Left lung (tissue), 10 donors: Measurements from ENCODE around the gene DVL1. TPM values are rescaled to one million over a fixed set of nuclear protein-coding genes. Genes with fewer than 3 reads are reported as not detected.

Experiments
- ATAC-seq: fragments of 200-7000 bp; cut with Tn5 transposase; one replicate; pipeline ENCODE4 v1.9.1; 2020; ENCODE audit warnings: moderate library complexity
- DNase-seq, 4 donors: peaks; one replicate each; pipeline ENCODE4 v3.0.0-alpha.2; 2013 to 2020
- H3K27ac ChIP-seq, 2 donors: fragments of 200-600 bp; sonication (generic) in 1 of 2; one replicate each; pipeline versions ENCODE4 v1.5.0 to v1.8.0; 2020 to 2021
- H3K27me3 ChIP-seq, 2 donors: fragments of 200-600 bp; sonication (generic) in 1 of 2; one replicate each; pipeline versions ENCODE4 v1.5.0 to v1.8.0; 2020 to 2021
- H3K36me3 ChIP-seq, 2 donors: fragments of 200-600 bp; sonication (generic) in 1 of 2; one replicate each; pipeline versions ENCODE4 v1.5.0 to v1.8.0; 2020 to 2021
- H3K4me1 ChIP-seq, 2 donors: fragments of 200-600 bp; one replicate each; pipeline ENCODE4 v1.8.0; 2021
- H3K4me3 ChIP-seq, 2 donors: fragments of 200-600 bp; sonication (generic) in 1 of 2; one replicate each; pipeline versions ENCODE4 v1.5.0 to v1.8.0; 2020 to 2021; ENCODE audit warnings: mild to moderate bottlenecking in 1 of 2
- H3K9me3 ChIP-seq, 2 donors: fragments of 200-600 bp; sonication (generic) in 1 of 2; one replicate each; pipeline versions ENCODE4 v1.5.0 to v1.8.0; 2020 to 2021
- CTCF ChIP-seq, 2 donors: fragments of 200-600 bp; sonication (generic) in 1 of 2; IDR thresholded peaks; one replicate each; pipeline versions ENCODE4 v1.5.0 to v1.8.0; 2021; ENCODE audit warnings: antibody characterized with exemption in 2 of 2
- intact Hi-C, 2 donors: fragments of 100-400 bp; cut with DNase I; formaldehyde crosslinking; loops; one replicate each; pipeline versions ENCODE4 v1.11.2 to v1.14.2; 2022
- polyA plus RNA-seq, 6 donors: library from polyadenylated mRNA; unstranded; fragments of 120-200 nt; gene quantifications; one replicate each; pipeline ENCODE4 v1.2.1, GENCODE V29; 2013; ENCODE audit not compliant: insufficient read length in 6 of 6
- total RNA-seq, 2 donors: library from RNA; stranded (reverse); fragmentation: NEBNext Ultra II Directional; extraction: Animal tissue kit (Norgen Biotek cat#: 25700); gene quantifications; one replicate each; pipeline ENCODE4 v1.2.1, GENCODE V29; 2021
- donor health status: DM: no; HTN: yes; CAD: no.
- donor health status: DM: no; HTN: no; CAD: no.

The DVL1 gene
- total and polyA plus RNA-seq, 8 donors, result 20.6 to 81.2 (median 30.4) TPM

DNA sequence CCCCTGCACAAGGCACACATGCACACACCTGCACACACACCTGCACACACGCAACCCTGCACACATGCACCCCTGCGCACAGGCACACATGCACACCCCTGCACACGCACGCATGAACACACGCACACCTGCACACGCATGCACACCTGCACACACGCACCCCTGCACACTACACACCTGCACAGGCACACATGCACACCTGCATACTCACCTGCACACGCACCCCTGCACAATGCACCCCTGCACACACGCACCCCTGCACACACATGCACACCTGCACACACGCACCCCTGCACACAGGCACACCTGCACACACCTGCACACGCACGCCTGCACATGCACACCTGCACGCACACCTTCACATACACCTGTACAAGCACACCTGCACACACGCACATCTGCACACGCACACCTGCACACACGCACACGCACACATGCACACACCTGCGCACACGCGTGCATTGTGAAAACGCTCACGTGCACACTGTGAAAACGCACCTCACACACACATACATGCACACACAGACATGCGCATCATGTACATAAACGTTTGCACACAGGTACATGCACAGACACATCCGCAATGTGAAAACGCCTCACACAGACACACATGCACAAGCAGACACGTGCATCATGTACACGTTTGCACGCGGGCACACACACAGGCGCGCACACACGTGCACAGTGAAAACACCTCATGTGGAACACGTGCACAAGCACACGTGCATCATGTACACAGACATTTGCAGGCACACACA lies 8.2 kb downstream of the DVL1 start:
- Histone ChIP-seq H3K36me3 (peaks cover 0 to 57% of the 10 kb centered on the region in 2 donors), H3K9me3 (no peaks in the 10 kb centered on the region), H3K27ac (no peak overlapping the region), H3K27me3 (no peaks in the 10 kb centered on the region), H3K4me3 (no peak overlapping the region), H3K4me1 (peaks cover 8 to 22% of the 10 kb centered on the region in 2 donors)
- intact Hi-C loops, result no loop called here
- TF ChIP-seq CTCF (IDR thresholded peaks at IDR 0.05), result no peak
- ATAC-seq, result no peak
- DNase-seq, result no peak

GRCh38 chr1:1340185-1340584 lies 9.0 kb downstream of the DVL1 start:
- Histone ChIP-seq H3K27me3 (no peaks in the 10 kb centered on the region), H3K4me3 (no peak overlapping the region), H3K36me3 (peaks cover 0 to 65% of the 10 kb centered on the region in 2 donors), H3K27ac (no peak overlapping the region), H3K9me3 (no peaks in the 10 kb centered on the region), H3K4me1 (peaks cover 1 to 14% of the 10 kb centered on the region in 2 donors)
- intact Hi-C loops, result no loop called here
- TF ChIP-seq CTCF (IDR thresholded peaks at IDR 0.05), result no peak
- ATAC-seq, result no peak
- no peak for DNase-seq

- no peak for TF ChIP-seq CTCF (IDR thresholded peaks at IDR 0.05)
- Histone ChIP-seq H3K27ac (no peak overlapping the region), H3K9me3 (no peaks in the 10 kb centered on the region), H3K27me3 (no peaks in the 10 kb centered on the region), H3K4me1 (no peaks in the 10 kb centered on the region), H3K36me3 (peaks cover 0 to 67% of the 10 kb centered on the region in 2 donors), H3K4me3 (no peak overlapping the region)
- DNase-seq (no peak), ATAC-seq (no peak)
- intact Hi-C loops, result no loop called here
Observed at GRCh38 chr1:1338278-1338677, 10.9 kb downstream of the DVL1 start.

DNA sequence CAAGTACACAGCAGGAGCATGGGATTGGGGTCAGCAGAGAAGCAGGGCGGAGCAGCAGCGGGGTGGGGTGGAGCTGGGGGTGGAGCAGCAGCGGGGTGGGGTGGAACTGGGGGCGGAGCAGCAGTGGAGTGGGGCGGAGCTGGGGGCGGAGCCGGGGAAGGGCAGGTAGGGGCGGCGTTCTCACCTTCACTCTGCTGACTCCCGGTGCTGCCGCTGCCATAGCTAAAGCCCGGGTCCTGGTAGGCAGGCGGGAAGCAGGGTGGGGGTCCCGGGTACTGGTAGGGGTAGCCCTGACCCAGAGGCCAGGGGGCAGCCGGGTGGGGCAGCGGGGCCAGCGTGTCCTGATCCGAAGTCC lies 11.4 kb downstream of the DVL1 start:
- TF ChIP-seq CTCF (IDR thresholded peaks at IDR 0.05), result no peak
- no peaks in the 10 kb centered on the region for H3K27me3 ChIP-seq
- H3K27ac ChIP-seq, result no peak overlapping the region
- peak; percentile 16 for ATAC-seq
- H3K9me3 ChIP-seq, result no peaks in the 10 kb centered on the region
- H3K36me3 ChIP-seq, result peaks cover 0 to 67% of the 10 kb centered on the region in 2 donors
- no peak for DNase-seq
- H3K4me1 ChIP-seq, result no peaks in the 10 kb centered on the region
- intact Hi-C loops, result no loop called here
- H3K4me3 ChIP-seq, result no peak overlapping the region

GRCh38 chr1:1336931-1337792 lies 12.1 kb downstream of the DVL1 start:
- H3K27me3 ChIP-seq, result no peaks in the 10 kb centered on the region
- no peak for TF ChIP-seq CTCF (IDR thresholded peaks at IDR 0.05)
- H3K36me3 ChIP-seq, result peaks cover 0 to 66% of the 10 kb centered on the region in 2 donors
- no peak overlapping the region for H3K4me3 ChIP-seq
- no peaks in the 10 kb centered on the region for H3K9me3 ChIP-seq
- no peaks in the 10 kb centered on the region for H3K4me1 ChIP-seq
- DNase-seq, result no peak
- intact Hi-C loops, result no loop called here
- no peak for ATAC-seq
- H3K27ac ChIP-seq, result no peak overlapping the region
